Upper lobe of right lung (tissue), 1 donor: ENCODE measurements around the gene OSBPL3. TPM values are rescaled to one million over a fixed set of nuclear protein-coding genes. Genes with fewer than 3 reads are reported as not detected.

ENCODE experiments used
- ATAC-seq: fragments of 200-7000 bp; cut with Tn5 transposase; one replicate; pipeline ENCODE4 v1.9.1; 2020; ENCODE audit warnings: mild to moderate bottlenecking, moderate library complexity
- DNase-seq: peaks from one replicate; pipeline ENCODE4 v3.0.0-alpha.2; 2020
- H3K27ac ChIP-seq: fragments of 200-600 bp; one replicate; pipeline ENCODE4 v1.8.0; 2022
- H3K27me3 ChIP-seq: fragments of 200-600 bp; one replicate; pipeline ENCODE4 v1.8.0; 2022; ENCODE audit warnings: mild to moderate bottlenecking
- H3K36me3 ChIP-seq: fragments of 200-600 bp; one replicate; pipeline ENCODE4 v1.8.0; 2022
- H3K4me1 ChIP-seq: fragments of 200-600 bp; one replicate; pipeline ENCODE4 v1.8.0; 2022
- H3K4me3 ChIP-seq: fragments of 200-600 bp; one replicate; pipeline ENCODE4 v1.8.0; 2022; ENCODE audit warnings: mild to moderate bottlenecking
- H3K9me3 ChIP-seq: fragments of 200-600 bp; one replicate; pipeline ENCODE4 v1.8.0; 2022
- intact Hi-C: fragments of 100-400 bp; cut with DNase I; formaldehyde crosslinking; loops from one replicate; pipeline ENCODE4 v1.11.0; 2022
- long read RNA-seq: library from polyadenylated mRNA; unstranded; transcript quantifications from one replicate; pipeline ENCODE4 v2.0.0, GENCODE V29; 2021
- total RNA-seq: library from RNA; stranded (reverse); fragmentation: NEBNext Ultra II Directional; extraction: Animal tissue kit (Norgen Biotek cat#: 25700); gene quantifications from one replicate; pipeline ENCODE4 v1.2.1, GENCODE V29; 2021
- TF ChIP-seq, protein P1 (sequence below): fragments of 200-600 bp; IDR thresholded peaks from one replicate; pipeline ENCODE4 v1.8.0; 2022; ENCODE audit warnings: antibody characterized with exemption
- donor health status: DM: no; HTN: yes; CAD: no; lungs with severe emphysema.

Gene OSBPL3
- total RNA-seq = 23.7 TPM
- long read RNA-seq, full-length matches to known transcripts = 1 of 17 reads
- long read RNA-seq, partial matches to known transcripts = 3 of 17 reads
- long read RNA-seq, other reads (novel, unspliced or antisense) = 13 of 17 reads

GRCh38 chr7:24979863-24980533 lies at the start of gene OSBPL3:
Gene OSBPL3, minus strand, starts transcription at chr7:24980178. Its CDS starts 87,706 bp downstream, at chr7:24892472.
- peak within 1 kb of the TSS; percentile 79 for H3K27ac ChIP-seq
- no peaks in the 10 kb centered on the region for H3K9me3 ChIP-seq
- intact Hi-C loops = no loop called here

GRCh38 chr7:25029075-25029474 lies 49.1 kb upstream of the OSBPL3 start:
- intact Hi-C loops = no loop called here
- Histone ChIP-seq H3K9me3 (no peaks in the 10 kb centered on the region), H3K27me3 (no peaks in the 10 kb centered on the region), H3K36me3 (no peaks in the 10 kb centered on the region), H3K4me1 (no peaks in the 10 kb centered on the region), H3K27ac (peak overlapping the region; percentile 8), H3K4me3 (no peak overlapping the region)
- TF ChIP-seq, protein P1, sequence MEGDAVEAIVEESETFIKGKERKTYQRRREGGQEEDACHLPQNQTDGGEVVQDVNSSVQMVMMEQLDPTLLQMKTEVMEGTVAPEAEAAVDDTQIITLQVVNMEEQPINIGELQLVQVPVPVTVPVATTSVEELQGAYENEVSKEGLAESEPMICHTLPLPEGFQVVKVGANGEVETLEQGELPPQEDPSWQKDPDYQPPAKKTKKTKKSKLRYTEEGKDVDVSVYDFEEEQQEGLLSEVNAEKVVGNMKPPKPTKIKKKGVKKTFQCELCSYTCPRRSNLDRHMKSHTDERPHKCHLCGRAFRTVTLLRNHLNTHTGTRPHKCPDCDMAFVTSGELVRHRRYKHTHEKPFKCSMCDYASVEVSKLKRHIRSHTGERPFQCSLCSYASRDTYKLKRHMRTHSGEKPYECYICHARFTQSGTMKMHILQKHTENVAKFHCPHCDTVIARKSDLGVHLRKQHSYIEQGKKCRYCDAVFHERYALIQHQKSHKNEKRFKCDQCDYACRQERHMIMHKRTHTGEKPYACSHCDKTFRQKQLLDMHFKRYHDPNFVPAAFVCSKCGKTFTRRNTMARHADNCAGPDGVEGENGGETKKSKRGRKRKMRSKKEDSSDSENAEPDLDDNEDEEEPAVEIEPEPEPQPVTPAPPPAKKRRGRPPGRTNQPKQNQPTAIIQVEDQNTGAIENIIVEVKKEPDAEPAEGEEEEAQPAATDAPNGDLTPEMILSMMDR = no peak
- no peak for ATAC-seq
- DNase-seq = no peak

More at GRCh38 chr7:24979863-24980533, at the start of gene OSBPL3:
- Histone ChIP-seq H3K4me3 (peak within 1 kb of the TSS; percentile 60), H3K4me1 (peaks cover 5% of the 10 kb centered on the region), H3K36me3 (no peaks in the 10 kb centered on the region), H3K27me3 (no peaks in the 10 kb centered on the region)
- DNase-seq (peak; percentile 96), ATAC-seq (peak; percentile 97)
- TF ChIP-seq, protein P1 = no peak

GRCh38 chr7:25028370-25029021 lies 48.5 kb upstream of the OSBPL3 start:
- H3K9me3 ChIP-seq = no peaks in the 10 kb centered on the region
- intact Hi-C loops = no loop called here
- DNase-seq (no peak), ATAC-seq (no peak)
- H3K27me3 ChIP-seq = no peaks in the 10 kb centered on the region
- no peak overlapping the region for H3K4me3 ChIP-seq
- no peaks in the 10 kb centered on the region for H3K36me3 ChIP-seq
- no peaks in the 10 kb centered on the region for H3K4me1 ChIP-seq
- peak overlapping the region; percentile 8 for H3K27ac ChIP-seq
- TF ChIP-seq, protein P1 = no peak

DNA sequence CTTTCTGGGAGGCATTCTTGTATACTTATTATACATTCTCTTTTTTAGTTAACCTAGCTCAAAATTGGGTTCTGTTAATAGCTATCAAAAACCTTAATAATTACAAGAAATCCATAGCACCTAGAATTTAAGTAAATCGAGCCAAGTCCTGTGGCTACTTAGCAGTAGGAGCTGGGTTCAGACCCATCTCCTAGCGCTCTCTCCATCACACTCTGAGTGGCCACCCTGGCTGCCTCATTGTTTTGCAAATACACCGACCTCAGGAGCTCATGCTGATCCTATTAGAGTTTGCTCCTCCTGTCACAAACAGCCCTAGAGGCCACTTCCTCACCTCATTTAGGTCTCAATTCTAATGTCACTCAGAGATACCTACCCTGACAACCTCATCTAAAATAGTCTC lies 46.2 kb upstream of the OSBPL3 start:
- Histone ChIP-seq H3K4me3 (no peak overlapping the region), H3K9me3 (no peaks in the 10 kb centered on the region), H3K36me3 (no peaks in the 10 kb centered on the region), H3K4me1 (no peaks in the 10 kb centered on the region), H3K27me3 (no peaks in the 10 kb centered on the region), H3K27ac (no peak overlapping the region)
- ATAC-seq (no peak), DNase-seq (no peak)
- intact Hi-C loops = no loop called here
- TF ChIP-seq, protein P1 = no peak

- TF ChIP-seq, protein P1 = no peak
- ATAC-seq = no peak
- no peak overlapping the region for H3K27ac ChIP-seq
- no peaks in the 10 kb centered on the region for H3K27me3 ChIP-seq
- H3K4me3 ChIP-seq = no peak overlapping the region
- H3K4me1 ChIP-seq = no peaks in the 10 kb centered on the region
- DNase-seq = no peak
- intact Hi-C loops = no loop called here
- H3K9me3 ChIP-seq = no peaks in the 10 kb centered on the region
- H3K36me3 ChIP-seq = no peaks in the 10 kb centered on the region
These were observed 45.3 kb upstream of the OSBPL3 start for GRCh38 chr7:25025218-25025671.
